Measurements from ENCODE around the gene HAND2.

GRCh38 chr4:173536808-173537429 is 6.9 kb upstream of the HAND2 start:
- TF ChIP-seq CTCF (IDR thresholded peaks at IDR 0.05 in 8 of 11, conservative IDR thresholded peaks at IDR 0.05 in 3 of 11) (no peak), POLR2A (IDR thresholded peaks at IDR 0.05) (no peak)
